HepG2 (cell line): ENCODE data around the gene PPFIA3. TPM values are rescaled to one million over a fixed set of nuclear protein-coding genes. Genes with fewer than 3 reads are reported as not detected.

Source experiments
- IKZF5 ChIP-seq: IDR thresholded peaks from 2 replicates; pipeline ENCODE4 v1.6.1; 2018; ENCODE audit warnings: missing genetic modification reagents, mild to moderate bottlenecking, missing compliant biosample characterization
- LRRFIP1 ChIP-seq: sonication (generic); formaldehyde crosslinking; conservative IDR thresholded peaks from 2 replicates; pipeline ENCODE4 v1.4.0; 2020; ENCODE audit warnings: missing genetic modification reagents
- PAWR ChIP-seq: sonication (generic); formaldehyde crosslinking; IDR thresholded peaks from 2 replicates; pipeline ENCODE4 v1.4.0; 2020; ENCODE audit warnings: missing genetic modification reagents, mild to moderate bottlenecking, borderline replicate concordance
- RARA ChIP-seq: IDR thresholded peaks from 2 replicates; pipeline ENCODE4 v1.6.1; 2016; ENCODE audit warnings: missing genetic modification reagents, missing compliant biosample characterization
- SP140L ChIP-seq: sonication (generic); formaldehyde crosslinking; IDR thresholded peaks from 2 replicates; pipeline ENCODE4 v1.4.0; 2020; ENCODE audit warnings: missing genetic modification reagents, borderline replicate concordance
- THAP8 ChIP-seq: sonication (generic); formaldehyde crosslinking; IDR thresholded peaks from 2 replicates; pipeline ENCODE4 v1.5.1; 2020; ENCODE audit warnings: missing genetic modification reagents, mild to moderate bottlenecking, borderline replicate concordance
- WIZ ChIP-seq: sonication (generic); formaldehyde crosslinking; IDR thresholded peaks from 2 replicates; pipeline ENCODE4 v1.5.1; 2020; ENCODE audit warnings: mild to moderate bottlenecking, missing genetic modification reagents
- ZBTB21 ChIP-seq: sonication (generic); formaldehyde crosslinking; IDR thresholded peaks from 2 replicates; pipeline ENCODE4 v1.4.0; 2020; ENCODE audit warnings: missing genetic modification reagents
- ZFP37 ChIP-seq: sonication (generic); formaldehyde crosslinking; IDR thresholded peaks from 2 replicates; pipeline ENCODE4 v1.4.0; 2020; ENCODE audit warnings: missing genetic modification reagents, borderline replicate concordance
- ZIK1 ChIP-seq: sonication (generic); formaldehyde crosslinking; IDR thresholded peaks from 2 replicates; pipeline ENCODE4 v1.5.0; 2020; ENCODE audit warnings: mild to moderate bottlenecking, low read depth, missing genetic modification reagents, borderline replicate concordance
- ZNF563 ChIP-seq: sonication (generic); formaldehyde crosslinking; IDR thresholded peaks from 2 replicates; pipeline ENCODE4 v1.8.0; 2022; ENCODE audit warnings: mild to moderate bottlenecking, moderate library complexity, missing genetic modification reagents
- ZNF619 ChIP-seq: sonication (generic); formaldehyde crosslinking; IDR thresholded peaks from 2 replicates; pipeline ENCODE4 v1.4.0; 2020; ENCODE audit warnings: mild to moderate bottlenecking, missing genetic modification reagents
- ZNF878 ChIP-seq: sonication (generic); formaldehyde crosslinking; IDR thresholded peaks from 2 replicates; pipeline ENCODE4 v1.8.1; 2023; ENCODE audit warnings: mild to moderate bottlenecking, missing genetic modification reagents, moderate library complexity
- ZUFSP ChIP-seq: sonication (generic); formaldehyde crosslinking; IDR thresholded peaks from 2 replicates; pipeline ENCODE4 v1.9.0; 2021; ENCODE audit warnings: missing genetic modification reagents, mild to moderate bottlenecking, borderline replicate concordance
- polyA plus RNA-seq, 8 experiments: library from polyadenylated mRNA; depleted of rRNA in 3 of 8; stranded (reverse) in 7 of 8; unstranded in 1 of 8; fragments of >200 nt; fragmentation: Illumina TruSeq in 4 of 8; extraction: Trizol in 4 of 8; gene quantifications; 2 replicates each; pipeline versions ENCODE4 v1.2.1 to v1.2.3, GENCODE V29; 2011 to 2016; ENCODE audit warnings: low read depth in 4 of 8, missing spikeins in 1 of 8, mixed read lengths in 1 of 8; ENCODE audit not compliant: insufficient read depth in 1 of 8
- total RNA-seq, 5 experiments: library from RNA; depleted of rRNA; stranded (reverse); fragments of >200 nt; fragmentation: Illumina TruSeq; extraction: Trizol; gene quantifications; 2 replicates each; pipeline ENCODE4 v1.2.3, GENCODE V29; 2016; ENCODE audit warnings: low read depth in 1 of 5
- TF ChIP-seq, protein P1 (sequence below): IDR thresholded peaks from 2 replicates; pipeline ENCODE4 v1.6.1; 2016
- TF ChIP-seq, protein P2 (sequence below): sonication (generic); formaldehyde crosslinking; IDR thresholded peaks from 2 replicates; pipeline ENCODE4 v1.4.0; 2020; ENCODE audit warnings: missing genetic modification reagents

PPFIA3 gene
- total and polyA plus RNA-seq, 2 of the 13 experiments (the other 11 are each of a cell fraction or from before 2014, with no cell fraction given) = 6.7 to 8.6 TPM

DNA sequence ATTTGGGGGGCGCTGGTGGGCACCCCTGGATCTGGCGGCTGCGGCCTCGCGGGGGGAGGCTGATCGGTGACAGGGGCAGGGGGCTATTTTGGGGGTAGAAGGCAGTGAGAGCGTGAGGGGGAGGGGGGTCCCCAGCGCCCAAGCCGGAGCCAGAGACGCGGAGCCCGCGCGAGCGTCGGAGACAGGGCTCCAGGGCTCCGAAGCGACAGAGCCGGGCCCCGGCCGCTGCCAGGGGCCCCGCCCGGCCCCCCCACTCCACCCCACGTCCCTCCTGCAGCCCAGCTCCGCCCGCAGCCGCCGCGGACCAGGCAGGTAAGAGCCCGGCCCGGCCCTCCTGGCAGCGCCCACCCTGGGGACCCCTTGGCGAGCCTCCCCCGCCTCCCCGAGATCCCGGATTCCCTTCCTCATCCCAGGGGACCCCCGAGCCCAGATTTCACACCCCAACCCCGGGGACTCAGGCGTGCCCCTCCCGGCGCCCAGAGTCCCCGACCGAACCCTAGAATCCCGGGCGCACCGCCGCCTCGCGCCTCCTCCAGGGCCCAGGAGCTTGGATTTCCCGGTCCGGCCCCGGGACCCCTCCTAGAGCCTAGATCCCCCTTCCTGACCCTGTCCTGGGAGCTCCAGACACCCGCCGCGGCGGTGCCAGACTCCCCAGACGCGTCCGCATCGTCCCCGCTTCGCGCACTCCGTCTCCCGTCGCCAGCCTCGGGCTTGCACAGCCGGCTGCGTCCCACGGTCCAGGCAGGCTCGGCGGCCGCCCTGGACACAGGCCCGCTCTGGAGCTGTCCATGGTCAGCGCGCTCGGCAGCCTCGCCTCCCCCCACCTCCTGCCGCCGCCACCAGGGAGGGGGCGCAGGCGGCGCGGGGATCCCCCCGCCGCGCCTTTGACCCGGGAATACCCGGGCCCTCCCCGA is at the start of gene PPFIA3 (continued):
- TF ChIP-seq ZUFSP (CRISPR knock-in tag) = no peak
- TF ChIP-seq, protein P1, sequence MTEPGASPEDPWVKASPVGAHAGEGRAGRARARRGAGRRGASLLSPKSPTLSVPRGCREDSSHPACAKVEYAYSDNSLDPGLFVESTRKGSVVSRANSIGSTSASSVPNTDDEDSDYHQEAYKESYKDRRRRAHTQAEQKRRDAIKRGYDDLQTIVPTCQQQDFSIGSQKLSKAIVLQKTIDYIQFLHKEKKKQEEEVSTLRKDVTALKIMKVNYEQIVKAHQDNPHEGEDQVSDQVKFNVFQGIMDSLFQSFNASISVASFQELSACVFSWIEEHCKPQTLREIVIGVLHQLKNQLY (CRISPR knock-in tag) = no peak; the same call in 1 of the 2 replicates
- TF ChIP-seq PAWR (CRISPR knock-in tag) = no peak
- TF ChIP-seq THAP8 (CRISPR knock-in tag) = no peak
- TF ChIP-seq, protein P2, sequence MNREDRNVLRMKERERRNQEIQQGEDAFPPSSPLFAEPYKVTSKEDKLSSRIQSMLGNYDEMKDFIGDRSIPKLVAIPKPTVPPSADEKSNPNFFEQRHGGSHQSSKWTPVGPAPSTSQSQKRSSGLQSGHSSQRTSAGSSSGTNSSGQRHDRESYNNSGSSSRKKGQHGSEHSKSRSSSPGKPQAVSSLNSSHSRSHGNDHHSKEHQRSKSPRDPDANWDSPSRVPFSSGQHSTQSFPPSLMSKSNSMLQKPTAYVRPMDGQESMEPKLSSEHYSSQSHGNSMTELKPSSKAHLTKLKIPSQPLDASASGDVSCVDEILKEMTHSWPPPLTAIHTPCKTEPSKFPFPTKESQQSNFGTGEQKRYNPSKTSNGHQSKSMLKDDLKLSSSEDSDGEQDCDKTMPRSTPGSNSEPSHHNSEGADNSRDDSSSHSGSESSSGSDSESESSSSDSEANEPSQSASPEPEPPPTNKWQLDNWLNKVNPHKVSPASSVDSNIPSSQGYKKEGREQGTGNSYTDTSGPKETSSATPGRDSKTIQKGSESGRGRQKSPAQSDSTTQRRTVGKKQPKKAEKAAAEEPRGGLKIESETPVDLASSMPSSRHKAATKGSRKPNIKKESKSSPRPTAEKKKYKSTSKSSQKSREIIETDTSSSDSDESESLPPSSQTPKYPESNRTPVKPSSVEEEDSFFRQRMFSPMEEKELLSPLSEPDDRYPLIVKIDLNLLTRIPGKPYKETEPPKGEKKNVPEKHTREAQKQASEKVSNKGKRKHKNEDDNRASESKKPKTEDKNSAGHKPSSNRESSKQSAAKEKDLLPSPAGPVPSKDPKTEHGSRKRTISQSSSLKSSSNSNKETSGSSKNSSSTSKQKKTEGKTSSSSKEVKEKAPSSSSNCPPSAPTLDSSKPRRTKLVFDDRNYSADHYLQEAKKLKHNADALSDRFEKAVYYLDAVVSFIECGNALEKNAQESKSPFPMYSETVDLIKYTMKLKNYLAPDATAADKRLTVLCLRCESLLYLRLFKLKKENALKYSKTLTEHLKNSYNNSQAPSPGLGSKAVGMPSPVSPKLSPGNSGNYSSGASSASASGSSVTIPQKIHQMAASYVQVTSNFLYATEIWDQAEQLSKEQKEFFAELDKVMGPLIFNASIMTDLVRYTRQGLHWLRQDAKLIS (CRISPR knock-in tag) = no peak
- peak; percentile 61 for TF ChIP-seq RARA (CRISPR knock-in tag)
- peak; percentile 86 for TF ChIP-seq ZNF563
- no peak for TF ChIP-seq ZBTB21 (CRISPR knock-in tag)
- no peak for TF ChIP-seq LRRFIP1 (CRISPR knock-in tag)
- TF ChIP-seq ZNF619 (CRISPR knock-in tag) = no peak
- peak; percentile 94 for TF ChIP-seq WIZ
- TF ChIP-seq ZNF878 (CRISPR knock-in tag) = no peak; the same call in 1 of the 2 replicates
- no peak for TF ChIP-seq SP140L
- peak; percentile 94 for TF ChIP-seq ZFP37
- peak; percentile 63 for TF ChIP-seq IKZF5 (CRISPR knock-in tag)
- TF ChIP-seq ZIK1 = peak; percentile 72; the same call in 1 of the 2 replicates
